HFF-Myc (cell line): ENCODE measurements around the gene ZNF770.
A peak's percentile ranks its signal among the peaks of the same experiment; 100 is the strongest.

Experiments
- DNase-seq: peaks from one replicate; pipeline ENCODE4 v3.0.0-alpha.2; 2011; ENCODE audit warnings: low read depth; ENCODE audit errors: extremely low read depth
- H3K4me3 ChIP-seq: replicated peaks from 2 replicates; pipeline ENCODE4 v1.5.1; 2011; ENCODE audit warnings: low read depth, mild to moderate bottlenecking, control low read depth, low read length
- TF ChIP-seq, protein P1 (sequence below): IDR thresholded peaks from 2 replicates; pipeline ENCODE4 v1.5.1; 2012; ENCODE audit warnings: mild to moderate bottlenecking, low read depth, low read length, control low read depth; ENCODE audit errors: missing control alignments

Gene ZNF770

DNA sequence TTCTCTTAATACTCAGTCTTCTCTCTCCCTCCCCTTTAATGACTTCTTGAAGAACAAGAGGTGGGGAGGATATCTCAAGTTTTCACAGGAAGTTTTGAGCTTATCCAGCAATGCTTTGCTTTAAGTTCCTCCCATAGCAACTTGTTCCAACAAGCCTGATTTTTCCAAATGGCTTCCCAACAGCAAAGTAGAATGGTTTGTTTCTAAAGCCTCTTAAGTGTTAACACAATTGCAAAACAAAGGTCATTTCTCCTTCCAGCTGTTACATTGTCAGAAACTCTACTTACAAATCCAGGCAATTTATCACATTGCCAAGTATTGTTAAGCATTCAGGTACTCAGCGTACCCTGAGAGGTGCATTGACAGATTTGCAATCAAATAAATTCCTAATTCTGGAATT, 6.8 kb upstream of the ZNF770 start:
- TF ChIP-seq, protein P1, sequence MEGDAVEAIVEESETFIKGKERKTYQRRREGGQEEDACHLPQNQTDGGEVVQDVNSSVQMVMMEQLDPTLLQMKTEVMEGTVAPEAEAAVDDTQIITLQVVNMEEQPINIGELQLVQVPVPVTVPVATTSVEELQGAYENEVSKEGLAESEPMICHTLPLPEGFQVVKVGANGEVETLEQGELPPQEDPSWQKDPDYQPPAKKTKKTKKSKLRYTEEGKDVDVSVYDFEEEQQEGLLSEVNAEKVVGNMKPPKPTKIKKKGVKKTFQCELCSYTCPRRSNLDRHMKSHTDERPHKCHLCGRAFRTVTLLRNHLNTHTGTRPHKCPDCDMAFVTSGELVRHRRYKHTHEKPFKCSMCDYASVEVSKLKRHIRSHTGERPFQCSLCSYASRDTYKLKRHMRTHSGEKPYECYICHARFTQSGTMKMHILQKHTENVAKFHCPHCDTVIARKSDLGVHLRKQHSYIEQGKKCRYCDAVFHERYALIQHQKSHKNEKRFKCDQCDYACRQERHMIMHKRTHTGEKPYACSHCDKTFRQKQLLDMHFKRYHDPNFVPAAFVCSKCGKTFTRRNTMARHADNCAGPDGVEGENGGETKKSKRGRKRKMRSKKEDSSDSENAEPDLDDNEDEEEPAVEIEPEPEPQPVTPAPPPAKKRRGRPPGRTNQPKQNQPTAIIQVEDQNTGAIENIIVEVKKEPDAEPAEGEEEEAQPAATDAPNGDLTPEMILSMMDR: no peak
- no peak overlapping the region for H3K4me3 ChIP-seq
- DNase-seq: no peak

DNA sequence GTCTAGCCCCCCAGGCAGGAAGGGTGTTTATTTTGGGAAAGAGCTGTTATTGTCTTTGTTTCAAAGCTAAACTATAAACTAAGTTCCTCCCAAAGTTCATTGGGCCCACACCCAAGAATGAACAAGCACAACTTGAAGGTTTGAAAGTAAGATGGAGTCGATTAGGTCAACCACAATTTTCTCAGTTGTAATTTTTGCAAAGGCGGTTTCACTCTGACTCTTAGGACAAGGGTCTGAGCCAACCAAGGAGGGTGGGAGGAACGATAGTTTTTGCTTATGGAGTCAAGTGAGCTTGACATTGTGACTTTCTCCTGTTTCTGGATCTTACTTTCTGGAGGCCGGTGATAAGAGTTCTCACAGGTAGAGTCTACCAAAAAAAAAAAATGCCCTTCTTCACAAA, 5.8 kb upstream of the ZNF770 start:
- H3K4me3 ChIP-seq: no peak overlapping the region
- DNase-seq: no peak
- TF ChIP-seq, protein P1: no peak

DNA sequence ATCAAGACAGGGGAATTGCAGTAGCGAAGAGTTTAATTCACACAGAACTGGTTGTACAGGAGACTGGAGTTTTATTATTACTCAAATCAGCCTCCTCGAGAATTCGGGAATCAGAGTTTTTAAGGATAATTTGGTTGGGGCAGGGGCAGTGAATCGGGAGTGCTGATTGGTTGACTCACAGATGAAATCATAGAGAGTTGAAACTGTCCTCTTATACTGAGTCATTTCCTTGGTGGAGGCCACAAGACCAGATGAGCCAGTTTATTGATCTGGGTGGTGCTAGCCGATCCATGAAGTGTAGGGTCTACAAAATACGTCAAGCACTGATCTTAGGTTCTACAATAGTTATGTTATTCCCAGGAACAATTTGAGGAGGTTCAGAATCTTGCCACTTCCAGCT, 5.3 kb upstream of the ZNF770 start:
- no peak overlapping the region for H3K4me3 ChIP-seq
- DNase-seq: no peak
- TF ChIP-seq, protein P1: no peak

DNA sequence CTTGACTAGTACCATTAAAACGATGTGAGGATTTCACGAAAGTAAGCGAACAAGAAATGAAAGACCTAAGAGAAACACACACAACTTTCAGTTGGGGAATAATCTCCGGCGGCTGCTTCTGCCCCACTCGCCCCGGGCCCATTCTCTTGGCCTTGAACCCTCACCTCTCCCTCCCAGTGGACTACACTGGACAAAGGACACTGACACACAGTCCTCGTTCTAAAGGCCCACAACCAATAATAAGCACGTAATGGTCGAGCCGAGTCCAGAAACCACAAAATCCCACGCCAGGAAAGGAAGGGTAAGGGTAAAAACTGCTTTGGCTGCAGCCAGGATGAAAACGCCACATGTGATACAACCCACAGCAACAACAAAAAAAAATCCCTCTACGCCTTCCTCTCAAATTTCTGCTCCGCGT, 469 bp downstream of the ZNF770 start:
- TF ChIP-seq, protein P1: no peak
- DNase-seq: no peak
- peak overlapping the region; percentile 75 for H3K4me3 ChIP-seq

DNA sequence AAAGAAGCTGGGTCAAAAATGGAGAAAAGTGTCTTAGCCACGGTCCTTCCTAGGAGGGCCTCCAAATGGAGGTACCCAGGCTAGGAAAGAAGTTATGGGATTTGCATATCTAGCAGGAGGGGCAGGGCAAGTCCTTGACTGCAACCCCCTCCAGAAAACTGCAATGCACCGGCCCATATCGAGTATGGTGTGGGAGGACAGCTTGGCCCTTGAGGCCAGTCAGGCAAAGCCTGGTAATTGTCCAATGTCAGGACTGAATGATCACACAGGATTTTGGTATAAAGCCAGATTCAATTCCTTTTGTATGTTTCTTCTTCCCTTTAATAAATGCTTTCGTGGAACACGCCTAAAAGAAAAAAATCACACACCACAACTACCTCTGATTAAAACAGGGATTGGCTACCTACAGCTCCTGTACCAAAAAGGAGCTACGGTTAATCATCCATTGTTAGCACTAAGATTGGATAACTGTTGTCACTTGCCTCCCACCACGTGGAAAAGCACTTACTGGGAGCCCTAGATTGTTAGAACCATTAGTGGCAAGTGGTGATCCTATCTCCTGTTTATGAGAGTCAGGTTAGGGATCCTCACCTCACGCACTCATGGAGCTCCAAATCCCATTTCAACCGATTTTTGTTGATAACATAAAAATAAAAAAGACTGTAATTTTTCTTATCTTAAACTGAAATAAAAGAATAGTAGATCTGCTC, 1.2 kb downstream of the ZNF770 start:
- peak overlapping the region; percentile 75 for H3K4me3 ChIP-seq
- no peak for DNase-seq
- TF ChIP-seq, protein P1: no peak

DNA sequence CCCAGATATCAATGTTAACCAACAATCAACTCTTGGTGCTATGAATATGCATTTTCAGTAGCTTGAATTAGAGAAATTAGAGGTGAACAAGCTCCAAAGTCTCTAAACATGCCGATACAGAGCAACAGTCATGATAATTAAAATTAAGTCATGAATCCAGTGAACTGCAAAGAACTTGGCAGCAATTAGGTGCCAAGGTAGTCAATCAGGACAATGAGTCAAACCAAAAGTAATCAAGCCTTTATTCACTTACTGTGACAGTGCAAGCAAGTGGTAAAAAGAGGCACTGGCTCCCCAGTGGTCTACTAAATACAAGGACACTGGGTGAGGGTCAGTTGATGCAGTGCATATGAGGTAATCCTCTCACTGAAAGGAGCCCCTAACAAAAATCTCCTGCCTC, 1.8 kb downstream of the ZNF770 start:
- DNase-seq: no peak
- TF ChIP-seq, protein P1: no peak
- H3K4me3 ChIP-seq: peak overlapping the region; percentile 75
